Measurements from ENCODE around the gene CIB2. TPM values are rescaled to one million over a fixed set of nuclear protein-coding genes. Genes with fewer than 3 reads are reported as not detected.

The CIB2 gene
- total RNA-seq, 1 experiment from 2014 or later = 43.2 TPM

- H3K56ac ChIP-seq (ENCODE audit: insufficient read length, low read depth, low read length) = no peak overlapping the region
- H3K79me2 ChIP-seq (ENCODE audit: insufficient read depth, low read length) = no peaks in the 10 kb centered on the region
- no peak for DNase-seq
- no peak overlapping the region for H4K5ac ChIP-seq (ENCODE audit: insufficient read length, low read depth, low read length)
- no peak overlapping the region for H3T11ph ChIP-seq (ENCODE audit: low read length)
- H3K23me2 ChIP-seq (ENCODE audit: insufficient read length, low read depth, low read length, poor library complexity, severe bottlenecking) = peaks cover 3% of the 10 kb centered on the region
- Mint-ChIP-seq H3K27me3 (ENCODE audit: low read depth) (peaks cover 2% of the 10 kb centered on the region; the same call in 1 of the 2 replicates), H3K36me3 (ENCODE audit: insufficient read depth in 1 of 3, low read depth in 3 of 3) (peaks cover 0 to 5% (median 1%) of the 10 kb centered on the region in 3 experiments; a peak in 2 of 7 replicates), H3K4me3 (peak overlapping the region; percentile 89 to 94), H3K4me1 (peaks cover 11 to 24% of the 10 kb centered on the region in 2 experiments), H3K9me3 (no peaks in the 10 kb centered on the region; a peak in 1 of 5 replicates), H3K27ac (peak overlapping the region in 1 of 3 experiments; percentile 24; a peak in 1 of 7 replicates)
- H2BK15ac ChIP-seq (ENCODE audit: low read depth, low read length) = no peak overlapping the region
- H2AK5ac ChIP-seq (ENCODE audit: insufficient read length, low read length) = no peak overlapping the region
- peak overlapping the region; percentile 34 for H3K9ac ChIP-seq (ENCODE audit: extremely low read depth, insufficient read length, low read length)
- no peak overlapping the region for H4K8ac ChIP-seq (replicated peaks; ENCODE audit: insufficient read length, low read depth, low read length)
- H2AFZ ChIP-seq (ENCODE audit: low read length) = no peak overlapping the region
- no peak overlapping the region for H3K4ac ChIP-seq (ENCODE audit: low read depth, low read length)
- H3K14ac ChIP-seq (ENCODE audit: insufficient read depth, low read length) = no peak overlapping the region
- no peak overlapping the region for H2BK5ac ChIP-seq (ENCODE audit: insufficient read length, low read length)
- H4K20me1 ChIP-seq (ENCODE audit: control insufficient read depth, insufficient read depth, insufficient read length) = no peaks in the 10 kb centered on the region
- no peaks in the 10 kb centered on the region; the same call in 1 of the 2 replicates for H3K27me3 ChIP-seq (ENCODE audit: insufficient read depth, low read length)
- H3K23ac ChIP-seq (ENCODE audit: insufficient read length, low read depth, low read length) = no peak overlapping the region
- H2BK20ac ChIP-seq (ENCODE audit: low read depth, low read length, poor library complexity, severe bottlenecking) = no peak overlapping the region
- no peak for TF ChIP-seq CTCF (conservative IDR thresholded peaks at IDR 0.05)
- H3K27ac ChIP-seq (ENCODE audit: insufficient read length, low read depth, low read length) = no peak overlapping the region
- no peak overlapping the region for H3K18ac ChIP-seq (ENCODE audit: insufficient read length, low read depth, low read length)
- H4K91ac ChIP-seq (ENCODE audit: insufficient read length, low read depth, low read length) = no peak overlapping the region
- H2BK12ac ChIP-seq (ENCODE audit: insufficient read length, low read depth, low read length) = no peak overlapping the region
- H3K4me2 ChIP-seq (ENCODE audit: insufficient read depth, insufficient read length, low read length) = peak overlapping the region; percentile 78
- H2BK120ac ChIP-seq (ENCODE audit: low read depth, low read length, poor library complexity, severe bottlenecking) = no peak overlapping the region
- no peaks in the 10 kb centered on the region for H3K79me1 ChIP-seq (ENCODE audit: insufficient read depth, low read depth, low read length, poor library complexity, severe bottlenecking)
- no peaks in the 10 kb centered on the region for H3K4me1 ChIP-seq (ENCODE audit: insufficient read depth, low read length)
- no peaks in the 10 kb centered on the region for H3K9me3 ChIP-seq (ENCODE audit: control insufficient read depth, low read depth, low read length)
- no CpG with 5 or more reads among the region's 20 CpGs for WGBS (ENCODE audit: extremely low coverage, insufficient read length, low lambda C conversion rate)
Measured at GRCh38 chr15:78149805-78150751, 18.8 kb upstream of the CIB2 start.
